Urothelium cell line (cell line): ENCODE data around the gene DQX1.
"Not testable (repeated sequence)": the region's sequence is repeated elsewhere in the genome, so short reads cannot be mapped to it uniquely, and the experiment has no call there.

ENCODE experiments used
- DNase-seq: peaks from one replicate; pipeline ENCODE4 v3.0.0; 2011; ENCODE audit warnings: low spot score, mixed read lengths
- FAIRE-seq: peaks from 2 replicates; lab custom pipeline; 2011; peaks lifted over from hg19 to GRCh38; lab: Jason Lieb, UNC

DQX1 gene

GRCh38 chr2:74525717-74526648, at the start of gene DQX1:
DQX1 (minus strand) TSS chr2:74526231; CDS start chr2:74525729, 502 bp downstream.
- FAIRE-seq (no peak), DNase-seq (no peak)

- FAIRE-seq (no peak), DNase-seq (no peak)
These were observed 49.3 kb upstream of the DQX1 start for GRCh38 chr2:74575320-74575719.

GRCh38 chr2:74573747-74574562, 47.9 kb upstream of the DQX1 start:
- FAIRE-seq (no peak), DNase-seq (peak; percentile 84)

- DNase-seq (no peak), FAIRE-seq (no peak)
These were observed 46.3 kb upstream of the DQX1 start for GRCh38 chr2:74572178-74572925.

GRCh38 chr2:74571058-74571457, 45.0 kb upstream of the DQX1 start:
- FAIRE-seq = no peak
- no peak for DNase-seq

- DNase-seq (no peak), FAIRE-seq (no peak)
These were observed 43.7 kb upstream of the DQX1 start for GRCh38 chr2:74569686-74570085.

GRCh38 chr2:74567881-74568280, 41.9 kb upstream of the DQX1 start:
- DNase-seq (no peak), FAIRE-seq (no peak)

GRCh38 chr2:74566754-74567085, 40.7 kb upstream of the DQX1 start:
- FAIRE-seq (no peak), DNase-seq (no peak)

GRCh38 chr2:74566076-74566753, 40.2 kb upstream of the DQX1 start:
- DNase-seq (no peak), FAIRE-seq (no peak)

GRCh38 chr2:74564222-74564621, 38.2 kb upstream of the DQX1 start:
- DNase-seq = no peak
- no peak for FAIRE-seq

GRCh38 chr2:74562126-74562775, 36.2 kb upstream of the DQX1 start:
- DNase-seq (no peak), FAIRE-seq (peak; percentile 74)

- FAIRE-seq, DNase-seq: not testable (repeated sequence)
These were observed 35.0 kb upstream of the DQX1 start for GRCh38 chr2:74561022-74561421.

- FAIRE-seq = peak; percentile 89
- peak; percentile 77 for DNase-seq
These were observed 34.6 kb upstream of the DQX1 start for GRCh38 chr2:74560591-74560990.

GRCh38 chr2:74559912-74560311, 33.9 kb upstream of the DQX1 start:
- DNase-seq (no peak), FAIRE-seq (peak; percentile 5)

- DNase-seq (no peak), FAIRE-seq (no peak)
These were observed 32.5 kb upstream of the DQX1 start for GRCh38 chr2:74558284-74559230.

GRCh38 chr2:74556831-74557370, 30.9 kb upstream of the DQX1 start:
- DNase-seq = no peak
- FAIRE-seq = no peak

- no peak for FAIRE-seq
- no peak for DNase-seq
These were observed 30.1 kb upstream of the DQX1 start for GRCh38 chr2:74556159-74556558.

- no peak for FAIRE-seq
- DNase-seq = no peak
These were observed 29.6 kb upstream of the DQX1 start for GRCh38 chr2:74555610-74556103.
